Right ventricle myocardium inferior (tissue), 1 donor: ENCODE measurements around the gene PAM16. TPM values are rescaled to one million over a fixed set of nuclear protein-coding genes. Genes with fewer than 3 reads are reported as not detected.
"Not testable (repeated sequence)": the region's sequence is repeated elsewhere in the genome, so short reads cannot be mapped to it uniquely, and the experiment has no call there.

Source experiments
- ATAC-seq: fragments of 200-7000 bp; cut with Tn5 transposase; one replicate; pipeline ENCODE4 v1.9.1; 2020; ENCODE audit warnings: mild to moderate bottlenecking, moderate library complexity
- DNase-seq: peaks from one replicate; pipeline ENCODE4 v3.0.0; 2021; ENCODE audit errors: missing footprints
- intact Hi-C: fragments of 100-400 bp; cut with DNase I; formaldehyde crosslinking; loops from one replicate; pipeline ENCODE4 v1.11.0; 2022
- total RNA-seq: library from RNA; stranded (reverse); fragmentation: NEBNext Ultra II Directional; extraction: Animal tissue kit (Norgen Biotek cat#: 25700); gene quantifications from one replicate; pipeline ENCODE4 v1.2.1, GENCODE V29; 2021
- donor health status: DM: no; HTN: yes; CAD: no; lungs with severe emphysema.

The PAM16 gene
- total RNA-seq, 1 donor from 2014 or later, result 73.4 TPM

DNA sequence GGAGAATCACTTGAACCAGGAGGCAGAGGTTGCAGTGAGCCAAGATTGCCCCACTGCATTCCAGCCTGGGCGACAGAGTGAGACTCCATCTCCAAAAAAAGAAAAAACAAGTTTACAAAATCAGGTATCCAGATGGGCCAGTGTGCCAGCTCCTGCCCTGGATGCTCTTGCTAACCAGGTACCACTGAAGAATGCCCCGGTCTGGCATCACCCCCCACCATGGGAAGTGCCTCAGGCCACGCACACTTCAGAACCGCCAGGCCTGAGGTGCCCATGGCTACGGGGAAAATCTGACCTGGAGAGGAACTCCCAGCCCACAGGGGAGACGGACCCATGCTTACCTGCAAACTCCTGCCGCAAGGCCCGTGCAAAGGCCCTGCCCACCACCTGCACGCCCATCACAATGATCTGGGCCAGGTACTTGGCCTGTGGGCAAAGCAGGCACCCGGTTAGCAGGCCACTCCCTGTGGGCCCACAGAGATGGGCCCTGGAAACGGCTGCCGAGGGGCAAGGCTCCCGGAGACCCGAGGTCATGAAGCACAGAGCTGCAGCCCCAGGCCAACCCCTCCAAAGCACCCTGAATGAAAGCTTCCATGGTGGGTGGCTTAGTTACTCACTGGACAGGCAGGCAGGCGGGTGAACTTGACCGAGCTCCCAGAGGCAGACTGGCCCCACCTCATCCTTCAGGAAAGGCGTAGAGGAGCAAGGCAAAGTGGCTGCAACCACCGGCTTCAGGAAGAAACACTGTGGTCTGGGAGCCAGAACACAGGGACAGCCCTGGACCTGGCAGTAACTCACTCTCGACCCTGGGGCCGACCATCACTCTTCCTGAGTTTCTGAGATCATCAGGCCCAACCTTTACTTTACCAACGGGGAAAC lies 8.0 kb downstream of the PAM16 start:
- peak; percentile 51 for DNase-seq
- intact Hi-C loops, result no loop called here
- ATAC-seq, result no peak

DNA sequence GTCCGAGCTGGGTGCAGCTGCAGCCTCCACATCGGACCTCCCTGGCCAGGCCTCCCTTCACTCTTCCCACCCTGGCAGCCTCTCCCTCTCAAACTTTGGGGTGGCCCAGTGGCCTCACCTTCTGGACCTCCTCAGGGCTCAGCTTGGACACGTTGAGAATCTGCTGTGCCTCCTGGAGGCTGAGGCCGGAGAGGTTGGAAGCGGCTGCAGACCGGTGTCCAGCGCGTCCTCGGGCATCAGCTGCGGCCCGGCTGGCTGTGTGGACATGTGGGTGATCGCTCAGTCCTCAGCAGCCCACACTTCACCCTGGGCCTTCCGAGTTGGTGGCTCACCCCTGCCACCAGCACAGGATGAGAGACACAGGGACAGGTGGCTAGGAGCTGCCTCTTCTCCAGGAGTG lies 9.9 kb downstream of the PAM16 start:
- no peak for DNase-seq
- intact Hi-C loops, result no loop called here
- ATAC-seq, result no peak

DNA sequence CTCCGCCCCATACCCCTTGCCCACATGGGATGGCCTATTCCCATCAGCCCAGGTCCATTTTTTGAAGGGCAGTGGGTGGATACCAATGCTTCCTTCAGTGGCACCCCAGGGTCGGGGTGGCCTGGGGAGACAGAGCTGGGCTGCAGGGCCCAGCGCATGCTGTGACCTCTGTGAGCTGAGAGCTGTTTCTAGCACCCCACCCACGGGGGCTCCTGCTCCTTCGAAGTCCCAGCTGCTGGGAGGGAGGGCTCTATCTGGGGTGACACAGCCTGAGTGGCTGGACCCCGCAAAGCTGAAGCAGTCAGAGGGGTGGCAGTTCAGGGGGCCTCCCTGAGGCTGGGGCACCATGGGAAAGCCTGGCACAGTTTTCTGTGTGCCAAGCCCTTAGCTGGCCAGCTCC lies 10.7 kb downstream of the PAM16 start:
- intact Hi-C loops, result no loop called here
- ATAC-seq (no peak), DNase-seq (peak; percentile 46)

DNA sequence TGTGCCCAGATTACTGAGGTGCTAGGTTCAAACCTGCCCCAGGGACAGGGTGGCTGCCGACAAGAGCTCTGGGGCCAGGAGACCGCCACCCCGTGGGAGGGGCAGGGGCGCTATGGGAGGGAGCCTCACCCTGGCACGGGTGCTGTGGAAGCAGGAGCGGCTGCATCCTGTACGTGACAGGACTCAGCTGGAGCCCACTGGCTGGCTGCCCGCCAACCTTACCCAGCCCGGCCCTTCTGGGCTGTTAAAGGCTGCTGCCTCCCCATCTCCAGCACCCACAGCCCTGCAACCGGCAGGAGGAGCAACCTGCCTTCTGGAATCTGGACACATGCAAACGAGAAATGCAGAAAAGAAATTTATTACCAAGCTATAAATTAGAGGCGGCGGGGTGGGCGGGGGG lies 11.2 kb downstream of the PAM16 start:
- ATAC-seq (peak; percentile 8), DNase-seq (peak; percentile 69)
- intact Hi-C loops, result loop anchor here (10.0 kb wide), 1 partner anchor 355 kb away; no protein-coding TSS in a partner anchor

DNA sequence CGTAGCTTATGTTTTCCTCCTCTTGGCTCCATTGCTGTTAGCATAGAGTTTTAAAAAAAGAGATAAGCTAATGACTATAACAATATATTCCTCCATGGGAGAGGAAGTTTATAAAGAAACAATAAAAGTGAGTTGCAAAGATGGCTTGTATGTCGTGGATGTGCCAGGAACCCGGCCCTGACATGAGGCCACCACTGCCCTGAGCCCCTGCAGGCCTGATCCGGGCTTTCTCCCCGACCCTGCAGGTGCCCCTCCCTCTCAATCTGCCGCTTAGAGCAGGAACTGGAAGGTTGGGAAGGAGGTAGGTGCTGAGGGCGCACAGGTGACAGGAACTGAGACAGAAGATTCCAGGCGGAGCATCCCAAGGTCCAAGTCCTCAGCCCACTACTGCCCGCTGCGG lies 11.7 kb downstream of the PAM16 start:
- ATAC-seq, result no peak
- peak; percentile 55 for DNase-seq
- intact Hi-C loops, result loop anchor here (10.0 kb wide), 1 partner anchor 355 kb away; no protein-coding TSS in a partner anchor

DNA sequence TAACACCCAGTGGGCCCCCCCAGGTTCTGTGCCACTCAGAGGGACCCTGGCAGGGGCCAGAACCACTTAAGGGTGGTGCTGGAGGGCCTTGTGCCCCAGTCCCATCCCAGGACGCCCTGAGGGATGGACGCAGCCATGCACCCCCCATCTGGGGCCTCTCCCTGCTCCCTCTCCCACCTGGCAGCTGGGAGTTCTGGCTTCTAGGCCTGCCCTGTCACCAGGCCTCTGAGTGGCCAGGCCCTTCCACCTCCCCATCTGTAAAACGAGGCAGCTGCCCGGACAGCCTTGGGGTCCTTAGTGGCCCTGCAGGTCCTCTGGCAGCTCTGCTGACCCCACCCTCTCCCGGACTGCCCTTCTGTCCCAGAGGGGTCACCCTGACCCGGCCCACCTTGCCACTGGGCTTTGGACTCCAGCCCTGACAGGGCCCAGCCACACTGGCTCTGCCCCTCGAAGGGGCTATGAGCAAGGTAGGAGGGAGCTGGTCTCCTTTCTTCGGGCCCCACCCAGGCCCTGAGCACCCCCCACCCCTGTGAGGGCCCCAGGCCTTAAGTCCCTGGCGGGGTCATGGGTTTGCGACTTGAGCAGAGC lies 12.3 kb downstream of the PAM16 start:
- intact Hi-C loops, result loop anchor here (10.0 kb wide), 1 partner anchor 354 kb away; no protein-coding TSS in a partner anchor
- no peak for ATAC-seq
- DNase-seq, result no peak

DNA sequence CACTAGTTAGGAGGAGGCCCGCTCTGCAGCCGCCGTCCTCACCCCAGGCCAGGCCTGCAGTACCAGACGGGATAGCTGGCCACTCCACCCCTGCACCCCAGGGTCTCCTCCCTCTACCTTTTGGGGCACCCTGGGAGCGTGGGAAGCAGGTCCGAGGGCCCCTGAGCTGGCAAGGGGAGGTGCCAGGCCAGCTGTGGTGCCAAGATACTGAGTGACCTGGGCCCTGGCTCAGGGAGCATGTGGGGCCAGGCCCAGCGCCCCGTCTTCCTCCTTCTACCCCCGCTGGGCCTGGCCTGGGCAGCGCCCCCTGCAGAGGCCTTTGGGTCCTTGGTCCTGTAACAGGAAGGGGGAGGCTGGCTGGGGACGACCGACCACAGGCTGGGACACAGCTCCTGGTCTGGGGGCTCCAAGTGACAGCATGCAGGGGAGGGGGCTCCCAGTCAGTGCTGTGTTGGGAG lies 13.0 kb downstream of the PAM16 start:
- peak; percentile 64 for DNase-seq
- intact Hi-C loops, result loop anchor here (10.0 kb wide), 1 partner anchor 353 kb away; no protein-coding TSS in a partner anchor
- peak; percentile 12 for ATAC-seq

DNA sequence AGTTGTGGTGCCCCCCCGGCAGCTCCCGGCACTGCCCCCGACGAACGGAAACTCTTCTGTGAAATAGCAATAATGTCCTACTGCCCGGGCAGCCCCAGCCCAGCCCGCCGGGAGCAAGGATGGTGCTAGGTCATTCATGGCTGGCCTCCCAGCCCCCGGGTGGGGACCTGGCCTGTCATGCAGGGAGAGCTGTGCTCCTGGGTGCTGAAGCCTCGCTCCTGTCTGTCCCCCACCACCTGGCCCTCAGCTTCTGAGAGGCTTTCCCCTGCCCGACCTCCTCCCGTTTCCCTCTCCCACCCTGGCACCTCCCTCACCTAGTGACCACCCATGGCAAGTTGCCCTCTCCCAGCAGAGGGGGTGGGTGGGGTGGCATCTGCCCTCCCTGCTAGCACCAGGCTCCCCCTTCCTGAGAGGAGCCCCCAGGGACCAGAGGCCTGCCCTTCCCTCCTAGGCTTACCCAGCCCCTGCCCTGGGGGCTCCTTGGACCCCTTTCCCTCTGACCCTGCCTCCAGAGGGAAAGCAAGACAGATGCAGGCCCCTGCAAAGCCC lies 13.5 kb downstream of the PAM16 start:
- DNase-seq, result no peak
- intact Hi-C loops, result loop anchor here (10.0 kb wide), 1 partner anchor 353 kb away; no protein-coding TSS in a partner anchor
- ATAC-seq, result no peak

DNA sequence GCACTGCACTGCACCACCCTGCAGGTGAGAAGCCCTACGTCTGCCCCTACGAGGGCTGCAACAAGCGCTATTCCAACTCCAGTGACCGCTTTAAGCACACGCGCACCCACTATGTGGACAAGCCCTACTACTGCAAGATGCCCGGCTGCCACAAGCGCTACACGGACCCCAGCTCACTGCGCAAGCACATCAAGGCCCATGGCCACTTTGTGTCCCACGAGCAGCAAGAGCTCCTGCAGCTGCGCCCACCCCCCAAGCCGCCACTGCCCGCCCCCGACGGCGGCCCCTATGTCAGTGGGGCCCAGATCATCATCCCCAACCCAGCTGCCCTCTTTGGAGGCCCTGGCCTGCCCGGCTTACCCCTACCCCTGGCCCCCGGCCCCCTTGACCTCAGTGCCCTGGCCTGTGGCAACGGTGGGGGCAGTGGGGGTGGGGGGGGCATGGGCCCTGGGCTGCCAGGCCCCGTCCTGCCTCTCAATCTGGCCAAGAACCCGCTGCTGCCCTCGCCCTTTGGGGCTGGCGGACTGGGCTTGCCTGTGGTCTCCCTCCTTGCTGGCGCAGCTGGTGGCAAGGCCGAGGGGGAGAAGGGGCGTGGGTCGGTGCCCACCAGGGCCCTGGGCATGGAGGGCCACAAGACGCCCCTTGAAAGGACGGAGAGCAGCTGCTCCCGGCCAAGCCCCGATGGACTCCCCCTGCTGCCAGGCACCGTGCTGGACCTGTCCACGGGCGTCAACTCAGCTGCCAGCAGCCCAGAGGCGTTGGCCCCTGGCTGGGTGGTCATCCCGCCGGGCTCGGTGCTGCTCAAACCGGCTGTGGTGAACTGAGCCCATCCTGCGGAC lies 14.2 kb downstream of the PAM16 start:
- DNase-seq (peak; percentile 50), ATAC-seq (no peak)
- intact Hi-C loops, result loop anchor here (10.0 kb wide), 1 partner anchor 352 kb away; no protein-coding TSS in a partner anchor

DNA sequence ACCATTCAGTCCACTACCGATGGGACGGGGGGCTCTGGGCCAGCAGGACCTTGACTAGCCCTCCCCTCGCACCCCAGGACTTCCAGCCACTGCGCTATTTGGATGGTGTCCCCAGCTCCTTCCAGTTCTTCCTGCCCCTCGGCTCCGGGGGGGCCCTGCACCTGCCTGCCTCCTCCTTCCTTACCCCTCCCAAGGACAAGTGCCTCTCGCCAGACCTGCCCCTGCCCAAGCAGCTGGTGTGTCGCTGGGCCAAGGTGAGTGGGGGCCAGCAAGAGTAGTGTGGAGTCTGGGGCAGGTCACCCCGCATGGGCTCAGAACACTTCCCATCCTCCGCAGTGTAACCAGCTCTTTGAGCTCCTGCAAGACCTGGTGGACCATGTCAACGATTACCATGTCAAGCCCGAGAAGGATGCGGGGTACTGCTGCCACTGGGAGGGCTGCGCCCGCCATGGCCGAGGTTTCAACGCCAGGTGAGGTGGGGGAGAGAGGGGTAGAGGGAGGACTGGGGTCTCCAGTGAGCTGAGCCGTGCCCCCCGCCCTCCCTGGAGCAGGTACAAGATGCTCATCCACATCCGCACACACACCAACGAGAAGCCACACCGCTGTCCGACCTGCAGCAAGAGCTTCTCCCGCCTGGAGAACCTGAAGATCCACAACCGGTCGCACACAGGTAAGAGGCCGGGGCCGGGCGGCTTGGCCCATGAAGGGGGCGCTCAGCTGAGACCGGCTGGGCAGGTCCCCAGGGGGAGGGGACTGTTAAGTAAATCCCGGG lies 16.2 kb downstream of the PAM16 start:
- ATAC-seq, result no peak
- intact Hi-C loops, result loop anchor here (10.0 kb wide), 1 partner anchor 350 kb away; no protein-coding TSS in a partner anchor
- peak; percentile 16 for DNase-seq

DNA sequence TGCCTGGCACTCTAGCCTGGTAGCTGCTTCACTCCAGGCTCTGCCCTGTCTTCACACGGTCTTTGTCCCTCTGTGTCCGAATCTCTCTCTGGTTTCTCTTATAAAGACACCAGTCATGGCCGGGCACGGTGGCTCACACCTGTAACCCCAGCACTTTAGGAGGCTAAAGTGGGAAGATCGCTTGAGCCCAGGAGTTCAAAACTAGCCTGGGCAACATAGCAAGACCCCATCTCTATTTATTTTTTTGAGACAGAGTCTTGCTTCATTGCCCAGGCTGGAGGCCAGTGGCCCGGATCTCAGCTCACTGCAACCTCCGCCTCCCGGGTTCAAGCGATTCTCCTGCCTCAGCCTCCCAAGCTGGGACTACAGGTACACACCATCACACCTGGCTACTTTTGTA lies 17.4 kb downstream of the PAM16 start:
- not testable (repeated sequence) for ATAC-seq, DNase-seq
- intact Hi-C loops, result loop anchor here (10.0 kb wide), 1 partner anchor 349 kb away; no protein-coding TSS in a partner anchor

DNA sequence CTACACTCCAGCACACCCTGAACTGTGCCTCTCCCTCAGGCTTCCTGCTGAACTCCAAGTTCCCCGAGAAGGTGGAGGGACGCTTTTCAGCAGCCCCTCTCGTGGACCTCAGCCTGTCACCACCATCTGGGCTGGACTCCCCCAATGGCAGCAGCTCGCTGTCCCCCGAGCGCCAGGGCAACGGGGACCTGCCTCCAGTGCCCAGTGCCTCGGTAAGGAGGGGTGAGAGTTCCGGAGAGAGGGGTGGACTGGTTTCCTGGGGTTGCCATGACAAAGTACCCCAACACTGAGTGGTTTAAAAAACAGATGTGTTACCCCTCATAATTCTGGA lies 17.8 kb downstream of the PAM16 start:
- ATAC-seq (no peak), DNase-seq (no peak)
- intact Hi-C loops, result loop anchor here (10.0 kb wide), 1 partner anchor 348 kb away; no protein-coding TSS in a partner anchor

DNA sequence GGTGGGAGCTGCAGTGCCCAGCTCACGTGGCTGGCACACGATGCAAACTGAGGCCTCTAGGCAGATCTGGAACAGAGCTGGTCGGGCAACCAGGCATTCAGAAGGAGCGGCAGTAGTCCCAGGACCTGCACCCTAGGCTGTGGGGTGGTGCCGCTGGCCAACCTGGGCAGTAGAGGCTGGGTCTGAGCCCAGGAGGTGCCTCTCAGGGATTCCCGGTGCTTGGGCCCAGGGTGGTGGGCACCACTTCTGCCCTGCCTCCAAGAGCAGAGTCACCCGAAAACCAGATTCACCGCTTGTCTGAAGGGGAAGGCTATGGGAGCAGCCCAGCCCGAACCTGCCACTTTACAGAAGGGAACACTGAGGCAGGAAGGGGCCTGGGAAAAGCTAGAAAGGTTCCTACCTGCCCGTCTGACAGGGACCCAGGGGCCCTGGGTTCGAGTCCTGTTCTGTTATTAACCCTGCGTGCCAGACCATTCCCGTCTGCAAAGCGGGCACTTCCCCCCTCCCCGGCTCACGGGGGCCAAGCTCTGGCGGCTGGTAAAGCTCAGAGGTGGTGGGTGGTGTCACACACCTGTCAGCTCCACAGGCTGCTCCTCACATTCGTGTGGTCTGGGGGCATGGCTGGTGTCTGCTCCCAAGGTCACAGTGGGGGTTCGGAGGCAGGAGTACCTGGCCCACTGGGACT lies 18.4 kb downstream of the PAM16 start:
- DNase-seq (peak; percentile 50), ATAC-seq (no peak)
- intact Hi-C loops, result loop anchor here (10.0 kb wide), 1 partner anchor 348 kb away; no protein-coding TSS in a partner anchor

DNA sequence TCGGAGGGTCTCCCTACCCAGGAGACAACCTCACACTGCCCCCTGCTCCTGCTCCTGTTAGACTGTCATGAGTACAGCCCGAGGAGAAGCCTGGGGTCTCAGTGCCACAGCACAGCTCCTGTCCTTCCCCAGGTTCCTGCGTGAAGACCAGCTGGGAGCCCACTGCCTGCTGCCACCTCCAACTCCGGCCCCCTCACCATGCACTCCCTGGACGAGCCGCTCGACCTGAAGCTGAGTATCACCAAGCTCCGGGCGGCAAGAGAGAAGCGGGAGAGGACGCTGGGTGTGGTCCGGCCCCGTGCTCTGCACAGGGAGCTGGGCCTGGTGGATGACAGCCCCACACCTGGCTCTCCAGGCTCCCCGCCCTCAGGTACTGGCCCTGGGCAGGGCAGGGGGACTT lies 19.0 kb downstream of the PAM16 start:
- intact Hi-C loops, result loop anchor here (10.0 kb wide), 1 partner anchor 347 kb away; no protein-coding TSS in a partner anchor
- ATAC-seq (no peak), DNase-seq (no peak)

DNA sequence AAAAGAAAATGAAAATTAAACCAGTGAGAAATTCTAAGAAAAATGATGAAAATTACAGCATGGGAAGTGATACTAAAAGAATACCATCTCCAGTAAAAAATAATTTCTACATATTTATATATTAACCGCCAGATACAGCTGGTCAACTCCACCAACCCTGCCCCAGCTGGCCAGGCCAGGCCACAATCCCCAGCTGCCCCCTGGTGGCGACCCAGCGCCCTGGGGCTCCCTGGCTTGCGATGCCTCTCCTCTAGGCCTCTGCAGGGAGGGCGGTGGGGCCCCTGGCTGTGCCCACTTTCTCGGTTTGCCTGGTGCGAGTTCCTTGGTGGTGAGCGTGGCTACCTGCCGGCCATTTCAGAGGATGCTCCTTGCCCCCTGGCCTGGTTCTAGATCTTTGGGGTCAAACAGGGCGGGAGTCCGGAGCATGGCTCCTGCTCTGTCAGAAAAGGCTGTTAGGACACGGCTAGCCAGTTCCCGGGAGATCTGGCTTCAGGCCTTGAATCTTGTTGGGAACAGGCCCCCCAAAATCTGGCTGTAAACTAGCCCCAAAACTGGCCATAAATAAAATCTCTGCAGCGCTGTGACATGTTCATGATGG lies 20.7 kb downstream of the PAM16 start:
- ATAC-seq, result peak; percentile 73
- intact Hi-C loops, result loop anchor here (1.0 to 10.0 kb wide), 2 partner anchors 42 to 346 kb away; no protein-coding TSS in a partner anchor
- DNase-seq, result peak; percentile 92
